Right lobe of liver (tissue), 4 donors: ENCODE measurements around the gene ZNF578.

Source experiments
- POLR2A ChIP-seq: fragments of 450-650 bp; IDR thresholded peaks from one replicate; pipeline ENCODE4 v1.6.1; 2017; ENCODE audit warnings: antibody characterized with exemption, mild to moderate bottlenecking
- TF ChIP-seq, protein P1 (sequence below), 4 donors: fragments of 200-600 bp in 3 of 4; fragments of 450-650 bp in 1 of 4; IDR thresholded peaks; one replicate each; pipeline versions ENCODE4 v1.5.1 to v1.8.0; 2016 to 2022; ENCODE audit warnings: antibody characterized with exemption in 4 of 4, mild to moderate bottlenecking in 2 of 4
- donor health status: DM: no; HTN: no; CAD: no.
- donor health status: DM: no; HTN: no; CAD: no.
- donor health status: DM: no; HTN: yes; CAD: no.

DNA sequence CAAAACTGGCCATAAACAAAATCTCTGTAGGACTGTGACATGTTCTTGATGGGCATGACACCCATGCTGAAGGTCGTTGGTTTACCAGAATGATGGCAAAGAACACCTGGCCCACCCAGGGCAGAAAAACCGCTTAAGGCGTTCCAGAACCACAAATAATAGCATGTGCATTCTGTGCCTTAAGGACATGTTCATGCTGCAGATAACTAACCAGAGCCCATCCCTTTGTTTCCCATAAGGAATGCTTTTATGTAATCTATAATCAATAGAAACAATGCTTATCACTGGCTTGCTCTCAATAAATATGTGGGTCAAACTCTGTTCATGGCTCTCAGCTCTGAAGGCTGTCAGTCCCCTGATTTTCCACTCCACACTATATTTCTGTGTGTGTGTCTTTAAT lies 11.2 kb upstream of the ZNF578 start:
- TF ChIP-seq, protein P1, sequence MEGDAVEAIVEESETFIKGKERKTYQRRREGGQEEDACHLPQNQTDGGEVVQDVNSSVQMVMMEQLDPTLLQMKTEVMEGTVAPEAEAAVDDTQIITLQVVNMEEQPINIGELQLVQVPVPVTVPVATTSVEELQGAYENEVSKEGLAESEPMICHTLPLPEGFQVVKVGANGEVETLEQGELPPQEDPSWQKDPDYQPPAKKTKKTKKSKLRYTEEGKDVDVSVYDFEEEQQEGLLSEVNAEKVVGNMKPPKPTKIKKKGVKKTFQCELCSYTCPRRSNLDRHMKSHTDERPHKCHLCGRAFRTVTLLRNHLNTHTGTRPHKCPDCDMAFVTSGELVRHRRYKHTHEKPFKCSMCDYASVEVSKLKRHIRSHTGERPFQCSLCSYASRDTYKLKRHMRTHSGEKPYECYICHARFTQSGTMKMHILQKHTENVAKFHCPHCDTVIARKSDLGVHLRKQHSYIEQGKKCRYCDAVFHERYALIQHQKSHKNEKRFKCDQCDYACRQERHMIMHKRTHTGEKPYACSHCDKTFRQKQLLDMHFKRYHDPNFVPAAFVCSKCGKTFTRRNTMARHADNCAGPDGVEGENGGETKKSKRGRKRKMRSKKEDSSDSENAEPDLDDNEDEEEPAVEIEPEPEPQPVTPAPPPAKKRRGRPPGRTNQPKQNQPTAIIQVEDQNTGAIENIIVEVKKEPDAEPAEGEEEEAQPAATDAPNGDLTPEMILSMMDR (IDR thresholded peaks at IDR 0.05): no peak
- no peak for TF ChIP-seq POLR2A
